GM10847 (cell line): ENCODE measurements around the gene PIGO.

Experiments
- POLR2A ChIP-seq: IDR thresholded peaks from 2 replicates; pipeline ENCODE4 v1.6.1; 2011; ENCODE audit not compliant: insufficient read length; ENCODE audit errors: extremely low read depth

Gene PIGO

GRCh38 chr9:35111001-35111933 is 14.9 kb upstream of the PIGO start:
- TF ChIP-seq POLR2A: no peak

DNA sequence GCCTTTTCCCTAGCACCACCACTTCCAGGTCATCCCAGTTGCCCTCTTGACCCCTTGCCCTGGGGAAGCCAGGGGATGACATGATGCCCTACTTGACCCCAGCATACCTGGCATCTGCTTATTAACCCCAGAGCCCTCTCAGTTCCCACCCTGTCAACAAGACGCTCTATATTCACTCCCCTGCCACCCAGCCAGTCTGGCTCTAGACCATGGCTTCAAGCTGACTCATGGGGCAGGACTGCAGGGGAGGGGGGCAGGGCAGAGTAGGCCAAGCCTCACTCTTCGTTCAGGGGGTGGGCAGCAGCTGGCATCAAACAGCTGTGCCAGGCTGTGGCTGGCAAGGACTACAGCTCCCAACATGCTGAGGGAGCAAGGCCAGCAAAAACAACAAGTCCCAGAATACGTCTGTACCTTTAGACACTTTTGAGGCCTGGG is 14.0 kb upstream of the PIGO start:
- no peak for TF ChIP-seq POLR2A

GRCh38 chr9:35108946-35109575 is 12.7 kb upstream of the PIGO start:
- TF ChIP-seq POLR2A: no peak

GRCh38 chr9:35108461-35108860 is 12.1 kb upstream of the PIGO start:
- TF ChIP-seq POLR2A: no peak

DNA sequence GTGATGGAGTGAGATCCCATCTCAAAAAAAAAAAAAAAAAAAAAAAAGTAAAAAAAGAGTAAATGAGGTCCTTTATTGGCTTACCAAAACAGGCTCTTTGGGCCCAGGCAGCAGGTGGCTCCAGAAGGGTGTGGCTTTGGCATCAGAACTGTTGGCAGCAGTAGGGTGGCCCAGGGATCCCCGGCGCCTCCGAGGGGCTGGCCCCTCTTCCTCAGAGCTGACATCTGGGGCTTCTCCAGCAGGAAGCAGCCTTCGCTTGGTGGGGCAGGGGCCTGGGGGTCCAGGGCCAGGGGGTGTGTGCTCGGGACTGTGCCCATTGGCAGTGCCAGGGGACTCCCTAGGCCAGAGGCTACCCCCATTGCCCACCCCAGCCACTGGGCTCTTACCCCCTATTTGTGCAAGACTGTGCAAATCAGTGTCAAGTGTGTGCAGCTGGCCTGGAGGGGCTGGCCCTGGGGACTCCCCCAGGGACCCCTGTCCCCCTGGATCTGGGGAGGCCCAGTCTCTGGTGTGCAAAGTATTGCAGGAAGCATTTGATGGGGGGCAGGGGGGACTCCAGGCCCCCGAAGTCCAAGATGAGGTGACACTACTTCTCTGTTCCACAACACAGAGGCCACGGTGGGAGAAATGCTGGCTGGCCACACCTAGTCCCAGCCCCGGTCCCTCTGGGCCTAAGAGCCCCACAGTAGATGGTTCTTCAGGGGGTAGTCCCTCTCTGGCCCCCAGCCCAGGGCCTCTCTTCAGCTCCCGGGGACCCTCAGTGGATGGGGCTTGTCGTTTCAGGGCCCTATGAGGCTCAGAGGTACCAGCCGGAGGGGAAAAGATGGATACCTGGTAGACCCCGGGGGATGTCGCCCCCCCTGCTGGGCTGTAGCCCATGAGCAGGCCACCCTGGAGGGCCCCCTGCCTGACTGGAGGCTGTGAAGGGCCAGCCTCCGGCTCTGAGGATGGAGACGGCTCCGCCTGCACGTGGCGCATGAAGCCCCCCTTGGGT is 11.2 kb upstream of the PIGO start:
- TF ChIP-seq POLR2A: no peak

- no peak for TF ChIP-seq POLR2A
Measured at GRCh38 chr9:35106343-35106730, 9.9 kb upstream of the PIGO start.

- TF ChIP-seq POLR2A: no peak
Measured at GRCh38 chr9:35105571-35106342, 9.4 kb upstream of the PIGO start.

DNA sequence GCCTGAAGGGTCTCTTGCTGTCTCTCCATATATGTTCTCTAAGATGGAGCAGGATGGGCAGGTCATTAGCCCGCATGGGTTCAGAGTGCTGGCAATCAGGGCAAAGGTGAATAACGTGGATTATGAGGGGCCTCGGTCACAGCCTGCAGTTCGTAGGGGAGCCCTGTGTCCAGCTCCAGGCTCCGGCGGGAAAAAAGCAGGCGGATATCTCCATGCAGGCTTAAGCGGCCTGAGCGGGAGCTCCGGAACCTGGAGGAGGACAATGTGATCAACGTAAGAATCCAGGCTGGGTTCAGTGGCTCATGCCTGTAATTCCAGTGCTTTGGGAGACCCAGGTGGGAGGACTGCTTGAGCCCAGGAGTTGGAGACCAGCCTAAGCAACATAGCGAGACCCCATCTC is 8.7 kb upstream of the PIGO start:
- TF ChIP-seq POLR2A: no peak

- TF ChIP-seq POLR2A: no peak
Measured at GRCh38 chr9:35104586-35104985, 8.2 kb upstream of the PIGO start.

GRCh38 chr9:35103660-35104191 is 7.3 kb upstream of the PIGO start:
- TF ChIP-seq POLR2A: no peak

DNA sequence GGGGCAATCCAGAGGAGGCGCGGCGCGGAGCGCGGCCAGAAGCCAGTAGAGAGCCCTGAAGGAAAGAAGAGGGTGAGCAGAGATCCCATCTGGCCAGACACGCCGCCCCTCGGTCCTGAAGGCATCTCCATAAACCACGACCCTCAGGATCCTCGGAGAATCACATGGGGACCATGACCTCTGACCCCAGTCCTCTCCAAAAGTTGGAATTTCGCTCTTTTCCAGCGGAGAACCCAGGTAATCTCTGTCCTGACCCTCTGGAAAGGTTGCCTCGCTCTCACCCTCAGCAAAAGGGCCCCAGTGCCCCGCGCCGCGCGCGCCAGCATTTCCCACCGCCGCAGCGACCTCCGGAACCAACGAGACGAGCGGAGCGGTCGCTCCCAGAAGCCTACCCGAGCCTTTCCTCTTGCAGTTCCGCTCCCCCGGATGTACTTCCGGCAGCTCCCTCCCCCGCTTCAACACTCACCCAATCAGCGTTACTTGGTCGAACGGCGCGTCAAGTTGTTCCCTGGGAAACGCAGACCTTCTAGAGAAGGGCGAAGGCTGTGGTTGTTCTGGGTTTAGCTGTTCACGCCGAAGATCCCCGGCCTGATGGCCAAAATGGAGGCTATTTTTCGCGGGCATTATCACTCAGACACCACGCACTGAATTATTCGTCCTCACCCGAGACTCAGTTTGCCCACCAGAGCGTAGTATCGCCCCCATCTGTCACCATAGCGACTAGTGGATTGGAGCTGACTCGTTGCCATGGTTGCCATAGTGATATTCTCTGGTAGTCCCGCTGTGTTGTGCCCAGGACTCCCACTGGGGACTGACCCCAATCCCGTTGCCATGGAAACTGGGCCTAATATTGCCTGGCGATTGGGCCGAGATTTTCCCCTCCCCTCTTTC is 6.6 kb upstream of the PIGO start, which contains the start of gene STOML2:
Gene STOML2, minus strand, starts transcription at position 363 of the 891 bp plus-strand sequence. Its CDS starts 37 bp downstream, at position 326.
- TF ChIP-seq POLR2A: peak; percentile 80

- TF ChIP-seq POLR2A: no peak
Measured at GRCh38 chr9:35102465-35102768, 6.0 kb upstream of the PIGO start.

GRCh38 chr9:35097573-35097972 is 1.2 kb upstream of the PIGO start:
- TF ChIP-seq POLR2A: no peak
